Tibial nerve (tissue), 4 donors: ENCODE results near the gene AURKAIP1.

Experiments
- EP300 ChIP-seq, 2 donors: sonication (generic); formaldehyde crosslinking; IDR thresholded peaks; one replicate each; pipeline ENCODE4 v1.6.1; 2017; ENCODE audit warnings: antibody characterized with exemption in 2 of 2, mild to moderate bottlenecking in 1 of 2
- POLR2A ChIP-seq, 2 donors: fragments of 450-650 bp; IDR thresholded peaks; one replicate each; pipeline ENCODE4 v1.6.1; 2017; ENCODE audit warnings: antibody characterized with exemption in 2 of 2, mild to moderate bottlenecking in 2 of 2, moderate library complexity in 2 of 2
- TF ChIP-seq, protein P1 (sequence below), 5 experiments: fragments of 200-600 bp in 3 of 5; fragments of 450-650 bp in 2 of 5; sonication (generic) in 3 of 5; IDR thresholded peaks; one replicate each; pipeline ENCODE4 v1.5.1; 2016 to 2019; ENCODE audit warnings: antibody characterized with exemption in 5 of 5, mild to moderate bottlenecking in 3 of 5, moderate library complexity in 2 of 5

DNA sequence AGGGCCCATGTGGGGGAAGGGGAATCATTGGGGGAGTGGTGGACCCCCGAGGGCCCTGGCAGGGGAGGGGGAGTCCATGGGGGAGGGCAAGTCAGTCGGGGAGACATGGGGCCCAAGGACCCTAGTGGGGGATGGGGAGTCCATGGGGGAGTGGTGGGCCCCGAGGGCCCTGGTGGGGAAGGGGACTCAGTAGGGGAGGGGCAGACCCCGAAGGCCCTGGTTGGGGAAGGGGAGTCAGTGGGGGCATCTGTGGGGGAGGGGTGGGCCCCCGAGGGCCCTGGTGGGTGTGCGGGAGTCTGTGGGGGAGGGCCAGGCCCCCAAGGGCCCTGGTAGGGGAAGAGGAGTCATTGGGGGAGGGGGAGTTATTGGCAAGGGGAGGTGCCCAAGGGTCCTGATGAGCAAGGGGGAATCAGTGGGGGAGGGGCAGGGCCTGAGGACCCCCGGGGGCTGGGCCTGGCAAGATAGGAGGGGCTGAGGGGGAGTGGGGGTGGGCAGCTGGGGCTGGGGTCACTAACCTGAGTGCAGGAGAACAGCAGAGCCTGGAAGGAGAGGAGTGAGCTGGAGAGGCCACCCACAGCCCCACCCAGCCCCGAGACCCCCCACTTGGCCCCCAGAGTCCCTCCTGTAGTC, 18.7 kb downstream of the AURKAIP1 start:
- TF ChIP-seq POLR2A (IDR thresholded peaks at IDR 0.05) (no peak), EP300 (IDR thresholded peaks at IDR 0.05) (no peak)
- TF ChIP-seq, protein P1, sequence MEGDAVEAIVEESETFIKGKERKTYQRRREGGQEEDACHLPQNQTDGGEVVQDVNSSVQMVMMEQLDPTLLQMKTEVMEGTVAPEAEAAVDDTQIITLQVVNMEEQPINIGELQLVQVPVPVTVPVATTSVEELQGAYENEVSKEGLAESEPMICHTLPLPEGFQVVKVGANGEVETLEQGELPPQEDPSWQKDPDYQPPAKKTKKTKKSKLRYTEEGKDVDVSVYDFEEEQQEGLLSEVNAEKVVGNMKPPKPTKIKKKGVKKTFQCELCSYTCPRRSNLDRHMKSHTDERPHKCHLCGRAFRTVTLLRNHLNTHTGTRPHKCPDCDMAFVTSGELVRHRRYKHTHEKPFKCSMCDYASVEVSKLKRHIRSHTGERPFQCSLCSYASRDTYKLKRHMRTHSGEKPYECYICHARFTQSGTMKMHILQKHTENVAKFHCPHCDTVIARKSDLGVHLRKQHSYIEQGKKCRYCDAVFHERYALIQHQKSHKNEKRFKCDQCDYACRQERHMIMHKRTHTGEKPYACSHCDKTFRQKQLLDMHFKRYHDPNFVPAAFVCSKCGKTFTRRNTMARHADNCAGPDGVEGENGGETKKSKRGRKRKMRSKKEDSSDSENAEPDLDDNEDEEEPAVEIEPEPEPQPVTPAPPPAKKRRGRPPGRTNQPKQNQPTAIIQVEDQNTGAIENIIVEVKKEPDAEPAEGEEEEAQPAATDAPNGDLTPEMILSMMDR (IDR thresholded peaks at IDR 0.05): no peak
